ENCODE results near the gene C5AR2.

GRCh38 chr19:47362321-47362720 is 30.3 kb downstream of the C5AR2 start:
- TF ChIP-seq EP300 (IDR thresholded peaks at IDR 0.05; ENCODE audit: borderline replicate concordance in 1 of 2, low read depth in 1 of 2, low read length in 1 of 2): no peak
- TF ChIP-seq FOXM1 (IDR thresholded peaks at IDR 0.05; ENCODE audit: low read depth): no peak
- TF ChIP-seq CTCF (IDR thresholded peaks at IDR 0.05): no peak
- no peak for TF ChIP-seq SMC3 (IDR thresholded peaks at IDR 0.05; ENCODE audit: low read depth, low read length)
- no peak for TF ChIP-seq SIN3A (IDR thresholded peaks at IDR 0.05; ENCODE audit: borderline replicate concordance, low read depth, low read length)
- no peak for TF ChIP-seq IRF3 (IDR thresholded peaks at IDR 0.05; ENCODE audit: low read depth, low read length)

Data from SK-N-SH (cell line).